H9 (cell line): ENCODE data around the gene VSIR. TPM values are rescaled to one million over a fixed set of nuclear protein-coding genes. Genes with fewer than 3 reads are reported as not detected.
A peak's percentile ranks its signal among the peaks of the same experiment; 100 is the strongest.

Source experiments
- DNase-seq: peaks from one replicate; pipeline ENCODE4 v3.0.0-alpha.2; 2017
- H2AFZ ChIP-seq: one replicate; pipeline ENCODE4 v1.6.1; 2013; ENCODE audit warnings: mild to moderate bottlenecking, low read length, control low read depth, moderate library complexity
- H2AK5ac ChIP-seq: 2 replicates; pipeline ENCODE4 v1.6.1; 2013; ENCODE audit warnings: low read length, control low read depth, mixed read lengths; ENCODE audit not compliant: insufficient read length
- H2BK120ac ChIP-seq: one replicate; pipeline ENCODE4 v1.6.1; 2013; ENCODE audit warnings: low read depth, mild to moderate bottlenecking, low read length, control low read depth, inconsistent platforms; ENCODE audit not compliant: poor library complexity, severe bottlenecking
- H2BK12ac ChIP-seq: 2 replicates; pipeline ENCODE4 v1.6.1; 2013; ENCODE audit warnings: low read length, control low read depth, mixed read lengths, low read depth; ENCODE audit not compliant: insufficient read length
- H2BK15ac ChIP-seq: 2 replicates; pipeline ENCODE4 v1.6.1; 2013; ENCODE audit warnings: low read depth, low read length, control low read depth
- H2BK20ac ChIP-seq: one replicate; pipeline ENCODE4 v1.6.1; 2013; ENCODE audit warnings: low read depth, mild to moderate bottlenecking, low read length, control low read depth, inconsistent platforms; ENCODE audit not compliant: poor library complexity, severe bottlenecking
- H2BK5ac ChIP-seq: 2 replicates; pipeline ENCODE4 v1.6.1; 2013; ENCODE audit warnings: low read length, control low read depth, mixed read lengths; ENCODE audit not compliant: insufficient read length
- H3K14ac ChIP-seq: 2 replicates; pipeline ENCODE4 v1.6.1; 2013; ENCODE audit warnings: low read length, control low read depth; ENCODE audit not compliant: insufficient read depth
- H3K18ac ChIP-seq: 2 replicates; pipeline ENCODE4 v1.6.1; 2013; ENCODE audit warnings: low read depth, mild to moderate bottlenecking, mixed read lengths, low read length, control low read depth; ENCODE audit not compliant: insufficient read length
- H3K23ac ChIP-seq: 2 replicates; pipeline ENCODE4 v1.6.1; 2013; ENCODE audit warnings: low read length, control low read depth, mixed read lengths, low read depth; ENCODE audit not compliant: insufficient read length
- H3K23me2 ChIP-seq: 2 replicates; pipeline ENCODE4 v1.6.1; 2013; ENCODE audit warnings: low read depth, mild to moderate bottlenecking, mixed read lengths, low read length, control low read depth; ENCODE audit not compliant: insufficient read length, poor library complexity, severe bottlenecking
- H3K27ac ChIP-seq: 2 replicates; pipeline ENCODE4 v1.5.1; 2013; ENCODE audit warnings: low read length, control low read depth, mixed read lengths, low read depth; ENCODE audit not compliant: insufficient read length
- H3K27me3 ChIP-seq: 2 replicates; pipeline ENCODE4 v1.6.1; 2013; ENCODE audit warnings: low read length, control low read depth, inconsistent platforms; ENCODE audit not compliant: insufficient read depth
- H3K4ac ChIP-seq: 2 replicates; pipeline ENCODE4 v1.6.1; 2013; ENCODE audit warnings: low read depth, mild to moderate bottlenecking, control low read depth, inconsistent platforms, low read length, moderate library complexity
- H3K4me1 ChIP-seq: 2 replicates; pipeline ENCODE4 v1.6.1; 2013; ENCODE audit warnings: low read length, control low read depth, inconsistent platforms; ENCODE audit not compliant: insufficient read depth
- H3K4me2 ChIP-seq: 2 replicates; pipeline ENCODE4 v1.6.1; 2013; ENCODE audit warnings: low read length, control low read depth, mixed read lengths; ENCODE audit not compliant: insufficient read length, insufficient read depth
- H3K56ac ChIP-seq: 2 replicates; pipeline ENCODE4 v1.6.1; 2013; ENCODE audit warnings: low read depth, mild to moderate bottlenecking, mixed read lengths, low read length, control low read depth; ENCODE audit not compliant: insufficient read length
- H3K79me1 ChIP-seq: 2 replicates; pipeline ENCODE4 v1.6.1; 2013; ENCODE audit warnings: low read depth, mild to moderate bottlenecking, moderate library complexity, low read length, control low read depth, inconsistent platforms; ENCODE audit not compliant: insufficient read depth, poor library complexity, severe bottlenecking
- H3K79me2 ChIP-seq: 2 replicates; pipeline ENCODE4 v1.6.1; 2013; ENCODE audit warnings: low read length, control low read depth, inconsistent platforms; ENCODE audit not compliant: insufficient read depth
- H3K9ac ChIP-seq: 2 replicates; pipeline ENCODE4 v1.6.1; 2013; ENCODE audit warnings: low read length, control low read depth, mixed read lengths; ENCODE audit not compliant: insufficient read length; ENCODE audit errors: extremely low read depth
- H3K9me3 ChIP-seq: one replicate; pipeline ENCODE4 v1.6.1; 2013; ENCODE audit warnings: low read depth, low read length, inconsistent platforms; ENCODE audit not compliant: control insufficient read depth
- H3T11ph ChIP-seq: one replicate; pipeline ENCODE4 v1.6.1; 2013; ENCODE audit warnings: mild to moderate bottlenecking, low read length, control low read depth, inconsistent platforms
- H4K20me1 ChIP-seq: one replicate; pipeline ENCODE4 v1.6.1; 2013; ENCODE audit not compliant: control insufficient read depth, insufficient read length, insufficient read depth
- H4K5ac ChIP-seq: 2 replicates; pipeline ENCODE4 v1.6.1; 2013; ENCODE audit warnings: low read depth, mild to moderate bottlenecking, mixed read lengths, low read length, control low read depth; ENCODE audit not compliant: insufficient read length
- H4K8ac ChIP-seq: replicated peaks from 2 replicates; pipeline ENCODE4 v1.6.1; 2013; ENCODE audit warnings: low read length, control low read depth, mixed read lengths, low read depth; ENCODE audit not compliant: insufficient read length
- H4K91ac ChIP-seq: 2 replicates; pipeline ENCODE4 v1.6.1; 2013; ENCODE audit warnings: low read depth, mild to moderate bottlenecking, moderate library complexity, mixed read lengths, low read length, control low read depth; ENCODE audit not compliant: insufficient read length
- H3K27ac Mint-ChIP-seq, 3 experiments: 2 replicates in 2 of 3; 3 replicates in 1 of 3; pipeline ENCODE4 v1.8.0; 2020 to 2021; ENCODE audit warnings: mixed read lengths in 3 of 3, mild to moderate bottlenecking in 1 of 3, moderate library complexity in 1 of 3
- H3K27me3 Mint-ChIP-seq: 2 replicates; pipeline ENCODE4 v1.8.0; 2021; ENCODE audit warnings: low read depth, mild to moderate bottlenecking, moderate library complexity, mixed read lengths
- H3K36me3 Mint-ChIP-seq, 3 experiments: 2 replicates in 2 of 3; 3 replicates in 1 of 3; pipeline ENCODE4 v1.8.0; 2020 to 2021; ENCODE audit warnings: low read depth in 3 of 3, mixed read lengths in 3 of 3; ENCODE audit not compliant: insufficient read depth in 1 of 3
- H3K4me1 Mint-ChIP-seq, 2 experiments: 2 replicates each; pipeline ENCODE4 v1.8.0; 2020; ENCODE audit warnings: mixed read lengths in 2 of 2
- H3K4me3 Mint-ChIP-seq, 2 experiments: 2 replicates in 1 of 2; 3 replicates in 1 of 2; pipeline ENCODE4 v1.8.0; 2020 to 2021; ENCODE audit warnings: mild to moderate bottlenecking in 2 of 2, mixed read lengths in 2 of 2, moderate library complexity in 1 of 2
- H3K9me3 Mint-ChIP-seq, 2 experiments: 2 replicates in 1 of 2; 3 replicates in 1 of 2; pipeline ENCODE4 v1.8.0; 2020; ENCODE audit warnings: mild to moderate bottlenecking in 2 of 2, mixed read lengths in 2 of 2, moderate library complexity in 1 of 2
- CTCF ChIP-seq: fragments of 200-600 bp; sonication (generic); conservative IDR thresholded peaks from 3 replicates; pipeline ENCODE4 v1.8.0; 2021; ENCODE audit warnings: antibody characterized with exemption, mild to moderate bottlenecking
- WGBS: extraction: QIAGEN DNeasy Blood & Tissue Kit; methylation state at CpG from one replicate; pipeline ENCODE4 v1.1.7; 2013; ENCODE audit warnings: missing lambda C conversion rate, low lambda C conversion rate, mixed read lengths; ENCODE audit not compliant: insufficient read length; ENCODE audit errors: extremely low coverage; 5-methylcytosine and 5-hydroxymethylcytosine counted together
- total RNA-seq: library from RNA; stranded (reverse); gene quantifications from 2 replicates; pipeline ENCODE4 v1.2.1, GENCODE V29; 2021

The VSIR gene
- total RNA-seq, 1 experiment from 2014 or later, result 0.11 TPM

- peaks cover 3 to 6% of the 10 kb centered on the region in 2 experiments; a peak in 3 of 4 replicates for H3K4me1 Mint-ChIP-seq
Measured at GRCh38 chr10:71771821-71772617, 1.3 kb downstream of the VSIR start.

More at GRCh38 chr10:71771821-71772617, 1.3 kb downstream of the VSIR start:
- no peaks in the 10 kb centered on the region for H4K20me1 ChIP-seq
- no peak overlapping the region for H2BK5ac ChIP-seq
- H2AFZ ChIP-seq, result no peak overlapping the region
- no peaks in the 10 kb centered on the region for H3K9me3 ChIP-seq
- Mint-ChIP-seq H3K9me3 (no peaks in the 10 kb centered on the region; a peak in 1 of 5 replicates), H3K27me3 (peaks cover 39% of the 10 kb centered on the region), H3K36me3 (no peaks in the 10 kb centered on the region), H3K4me3 (no peak overlapping the region; a peak in 1 of 5 replicates), H3K27ac (peak overlapping the region in 1 of 3 experiments; percentile 79; a peak in 1 of 7 replicates)
- no peaks in the 10 kb centered on the region for H3K23me2 ChIP-seq
- no peak overlapping the region for H4K91ac ChIP-seq
- no peaks in the 10 kb centered on the region for H3K79me2 ChIP-seq
- H2AK5ac ChIP-seq, result no peak overlapping the region
- H3K4me2 ChIP-seq, result no peak overlapping the region
- H3K14ac ChIP-seq, result no peak overlapping the region
- H3K27me3 ChIP-seq, result peaks cover 5% of the 10 kb centered on the region; the same call in 1 of the 2 replicates
- H4K8ac ChIP-seq, result no peak overlapping the region
- no peak overlapping the region for H2BK12ac ChIP-seq
- H2BK120ac ChIP-seq, result no peak overlapping the region
- no peak overlapping the region for H3T11ph ChIP-seq
- H3K23ac ChIP-seq, result no peak overlapping the region
- H3K9ac ChIP-seq, result no peak overlapping the region
- no CpG with 5 or more reads among the region's 2 CpGs for WGBS
- H2BK15ac ChIP-seq, result no peak overlapping the region
- H3K18ac ChIP-seq, result no peak overlapping the region
- no peak overlapping the region for H2BK20ac ChIP-seq
- H3K79me1 ChIP-seq, result no peaks in the 10 kb centered on the region
- TF ChIP-seq CTCF, result no peak
- no peak overlapping the region for H3K56ac ChIP-seq
- H3K4me1 ChIP-seq, result no peaks in the 10 kb centered on the region; the same call in 1 of the 2 replicates
- H3K4ac ChIP-seq, result no peak overlapping the region
- DNase-seq, result no peak
- H3K27ac ChIP-seq, result no peak overlapping the region
- H4K5ac ChIP-seq, result no peak overlapping the region
